ENCODE measurements around the gene ACSM3.

DNA sequence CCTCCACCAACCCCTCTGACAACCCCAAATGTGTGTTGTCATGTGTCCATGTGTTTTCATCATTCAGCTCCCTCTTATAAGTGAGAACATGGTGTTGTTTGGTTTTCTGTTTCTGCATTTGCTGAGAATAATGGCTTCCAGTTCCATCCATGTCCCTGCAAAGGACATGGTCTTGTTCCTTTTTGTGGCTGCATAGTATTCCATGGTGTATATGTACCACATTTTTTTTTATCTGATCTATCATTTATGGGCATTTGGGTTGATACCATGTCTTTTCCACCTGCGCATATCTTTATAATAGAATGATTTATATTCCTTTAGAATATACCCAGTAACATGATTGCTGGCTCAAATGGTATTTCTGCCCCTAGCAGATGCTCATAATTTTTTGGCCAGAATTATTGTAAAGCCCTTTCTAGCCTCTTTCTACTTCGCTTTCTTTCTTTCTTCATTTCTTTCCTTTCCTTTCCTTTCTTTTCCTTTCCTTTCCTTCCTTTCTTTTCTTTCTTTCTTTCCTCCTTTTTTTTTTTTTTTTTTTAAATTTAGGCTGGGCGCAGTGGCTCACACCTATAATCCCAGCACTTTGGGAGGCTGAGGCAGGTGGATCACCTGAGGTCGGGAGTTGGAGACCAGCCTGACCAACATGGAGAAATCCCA, 55.2 kb downstream of the ACSM3 start:
- TF ChIP-seq, protein P1, sequence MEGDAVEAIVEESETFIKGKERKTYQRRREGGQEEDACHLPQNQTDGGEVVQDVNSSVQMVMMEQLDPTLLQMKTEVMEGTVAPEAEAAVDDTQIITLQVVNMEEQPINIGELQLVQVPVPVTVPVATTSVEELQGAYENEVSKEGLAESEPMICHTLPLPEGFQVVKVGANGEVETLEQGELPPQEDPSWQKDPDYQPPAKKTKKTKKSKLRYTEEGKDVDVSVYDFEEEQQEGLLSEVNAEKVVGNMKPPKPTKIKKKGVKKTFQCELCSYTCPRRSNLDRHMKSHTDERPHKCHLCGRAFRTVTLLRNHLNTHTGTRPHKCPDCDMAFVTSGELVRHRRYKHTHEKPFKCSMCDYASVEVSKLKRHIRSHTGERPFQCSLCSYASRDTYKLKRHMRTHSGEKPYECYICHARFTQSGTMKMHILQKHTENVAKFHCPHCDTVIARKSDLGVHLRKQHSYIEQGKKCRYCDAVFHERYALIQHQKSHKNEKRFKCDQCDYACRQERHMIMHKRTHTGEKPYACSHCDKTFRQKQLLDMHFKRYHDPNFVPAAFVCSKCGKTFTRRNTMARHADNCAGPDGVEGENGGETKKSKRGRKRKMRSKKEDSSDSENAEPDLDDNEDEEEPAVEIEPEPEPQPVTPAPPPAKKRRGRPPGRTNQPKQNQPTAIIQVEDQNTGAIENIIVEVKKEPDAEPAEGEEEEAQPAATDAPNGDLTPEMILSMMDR (IDR thresholded peaks at IDR 0.05; ENCODE audit: low read length): no peak
- TF ChIP-seq EZH2 (optimal IDR thresholded peaks at IDR 0.05; ENCODE audit: low read depth, low read length): no peak
